GM12891 (cell line): Measurements from ENCODE around the gene PRR3.
"Not testable (repeated sequence)": the region's sequence is repeated elsewhere in the genome, so short reads cannot be mapped to it uniquely, and the experiment has no call there.

Experiments used
- PAX5 ChIP-seq: IDR thresholded peaks from 2 replicates; pipeline ENCODE4 v1.6.1; 2011; ENCODE audit warnings: low read length, moderate library complexity, mild to moderate bottlenecking; ENCODE audit not compliant: insufficient read depth, severe bottlenecking
- POLR2A ChIP-seq: IDR thresholded peaks from 2 replicates; pipeline ENCODE4 v1.6.1; 2011; ENCODE audit warnings: low read depth, low read length, control low read depth
- POLR2AphosphoS5 ChIP-seq: IDR thresholded peaks from 2 replicates; pipeline ENCODE4 v1.6.1; 2011; ENCODE audit warnings: low read depth, low read length, control low read depth
- POU2F2 ChIP-seq: IDR thresholded peaks from 2 replicates; pipeline ENCODE4 v1.6.1; 2011; ENCODE audit warnings: low read depth, mild to moderate bottlenecking, control low read depth, low read length, moderate library complexity
- SPI1 ChIP-seq: IDR thresholded peaks from 2 replicates; pipeline ENCODE4 v1.6.1; 2011; ENCODE audit warnings: low read depth, low read length, control low read depth
- TAF1 ChIP-seq: IDR thresholded peaks from 2 replicates; pipeline ENCODE4 v1.6.1; 2011; ENCODE audit warnings: low read depth, low read length, control low read depth

DNA sequence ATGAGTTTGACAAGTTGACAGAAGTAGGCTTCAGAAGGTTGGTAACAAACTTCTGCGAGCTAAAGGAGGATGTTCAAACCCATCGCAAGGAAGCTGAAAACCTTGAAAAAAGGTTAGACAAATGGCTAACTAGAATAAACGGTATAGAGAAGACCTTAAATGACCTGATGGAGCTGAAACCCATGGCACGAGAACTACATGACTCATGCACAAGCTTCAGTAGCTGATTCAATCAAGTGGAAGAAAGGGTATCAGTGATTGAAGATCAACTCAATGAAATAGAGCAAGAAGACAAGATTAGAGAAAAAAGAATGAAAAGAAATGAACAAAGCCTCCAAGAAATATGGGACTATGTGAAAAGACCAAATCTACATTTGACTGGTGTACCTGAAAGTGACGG is 35.1 kb upstream of the PRR3 start:
- not testable (repeated sequence) for TF ChIP-seq POLR2AphosphoS5, PAX5, POLR2A, TAF1, SPI1, POU2F2
